K562 (cell line): ENCODE measurements around the gene AAK1. TPM values are rescaled to one million over a fixed set of nuclear protein-coding genes. Genes with fewer than 3 reads are reported as not detected.

Source experiments
- ATF3 ChIP-seq, 2 experiments: fragments of 450-650 bp in 1 of 2; sonication (generic) in 1 of 2; formaldehyde crosslinking in 1 of 2; IDR thresholded peaks in 1 of 2; conservative IDR thresholded peaks in 1 of 2; 2 replicates each; pipeline versions ENCODE4 v1.6.1 to v1.8.1; 2016 to 2023; ENCODE audit warnings: mild to moderate bottlenecking in 2 of 2, moderate library complexity in 2 of 2, inconsistent platforms in 1 of 2, missing genetic modification reagents in 1 of 2
- CHD7 ChIP-seq: fragments of 200-600 bp; sonication (generic); IDR thresholded peaks from one replicate; pipeline ENCODE4 v1.6.1; 2012; ENCODE audit warnings: mild to moderate bottlenecking, low read depth, low read length, inconsistent platforms
- CREB1 ChIP-seq, 2 experiments: sonication (generic) in 1 of 2; formaldehyde crosslinking in 1 of 2; IDR thresholded peaks; 2 replicates each; pipeline versions ENCODE4 v1.6.1 to v1.8.0; 2012 to 2022; ENCODE audit warnings: inconsistent platforms in 1 of 2, mild to moderate bottlenecking in 1 of 2, missing genetic modification reagents in 1 of 2, moderate library complexity in 1 of 2
- ESRRB ChIP-seq: fragments of 250-450 bp; sonication (Bioruptor Pico); IDR thresholded peaks from 2 replicates; pipeline ENCODE4 v1.5.0; 2020; ENCODE audit warnings: mild to moderate bottlenecking, moderate library complexity, borderline replicate concordance
- GTF2B ChIP-seq: IDR thresholded peaks from 2 replicates; pipeline ENCODE4 v1.6.1; 2011; ENCODE audit not compliant: insufficient read length; ENCODE audit errors: extremely low read depth
- RBM34 ChIP-seq: fragments of 200-400 bp; formaldehyde crosslinking; IDR thresholded peaks from 2 replicates; pipeline ENCODE4 v1.6.1; 2018; ENCODE audit warnings: low read length, borderline replicate concordance; ENCODE audit not compliant: insufficient read depth
- SRSF3 ChIP-seq: fragments of 200-400 bp; formaldehyde crosslinking; IDR thresholded peaks from 2 replicates; pipeline ENCODE4 v1.6.1; 2016; ENCODE audit warnings: mild to moderate bottlenecking, low read length, moderate library complexity; ENCODE audit not compliant: insufficient read depth
- SUPT5H ChIP-seq: fragments of 450-650 bp; IDR thresholded peaks from 2 replicates; pipeline ENCODE4 v1.6.1; 2016
- TBL1XR1 ChIP-seq, 2 experiments: IDR thresholded peaks; 2 replicates each; pipeline ENCODE4 v1.6.1; 2012; ENCODE audit warnings: improper control_type of control experiment in 2 of 2, low read length in 2 of 2, mild to moderate bottlenecking in 1 of 2
- ZNF449 ChIP-seq: fragments of 250-450 bp; sonication (Bioruptor Pico); IDR thresholded peaks from 2 replicates; pipeline ENCODE4 v1.8.0; 2022; ENCODE audit warnings: moderate library complexity, mild to moderate bottlenecking, inconsistent platforms
- polyA plus RNA-seq, 8 experiments: library from polyadenylated mRNA; depleted of rRNA in 4 of 8; stranded (reverse) in 5 of 8; unstranded in 3 of 8; fragments of >200 nt; fragmentation: Nextera tagmentation in 2 of 8; fragmentation: Illumina TruSeq in 1 of 8; extraction: Ambion mirVana in 2 of 8; extraction: Trizol in 1 of 8; gene quantifications; 2 replicates each; pipeline versions ENCODE4 v1.2.1 to v1.2.3, GENCODE V29; 2011 to 2014; ENCODE audit warnings: inconsistent platforms in 1 of 8, missing spikeins in 1 of 8
- total RNA-seq, 7 experiments: library from RNA; depleted of rRNA in 6 of 7; stranded (reverse); fragments of >200 nt in 6 of 7; fragmentation: Illumina TruSeq in 2 of 7; extraction: Trizol in 2 of 7; gene quantifications; 2 replicates each; pipeline versions ENCODE4 v1.2.1 to v1.2.3, GENCODE V29; 2011 to 2021; ENCODE audit warnings: low replicate concordance in 1 of 7

Gene AAK1
- total and polyA plus RNA-seq, 9 of the 15 experiments (the other 6 are each of a cell fraction or from before 2014, with no cell fraction given): 0.89 to 17.1 (median 6.0) TPM

- TF ChIP-seq CHD7: no peak
- TF ChIP-seq SRSF3: no peak
- TF ChIP-seq TBL1XR1 (IDR thresholded peaks at IDR 0.05; ENCODE audit: low read length in 2 of 2): no peak; a peak in 2 of 4 replicates
- TF ChIP-seq RBM34: no peak
- no peak for TF ChIP-seq ESRRB
- peak; percentile 88 for TF ChIP-seq CREB1 (IDR thresholded peaks at IDR 0.05)
- peak; percentile 90 for TF ChIP-seq CREB1 (CRISPR knock-in tag; IDR thresholded peaks at IDR 0.05)
- peak; percentile 49 for TF ChIP-seq GTF2B
- TF ChIP-seq SUPT5H: peak; percentile 92
- peak; percentile 78; the same call in 1 of the 2 replicates for TF ChIP-seq ATF3 (IDR thresholded peaks at IDR 0.05)
- TF ChIP-seq ATF3 (CRISPR knock-in tag; conservative IDR thresholded peaks at IDR 0.05): peak; percentile 83
- TF ChIP-seq ZNF449 (CRISPR knock-in tag): no peak
Measured at GRCh38 chr2:69436938-69437750, 206.4 kb downstream of the AAK1 start, which contains the start of gene NFU1 (continued).
